ELR (cell line): Measurements from ENCODE around the gene CD160.
"Not testable (repeated sequence)": the region's sequence is repeated elsewhere in the genome, so short reads cannot be mapped to it uniquely, and the experiment has no call there.

Source experiments
- DNase-seq: peaks from one replicate; pipeline ENCODE4 v3.0.0-alpha.2; 2015; ENCODE audit warnings: low read depth

The CD160 gene

DNA sequence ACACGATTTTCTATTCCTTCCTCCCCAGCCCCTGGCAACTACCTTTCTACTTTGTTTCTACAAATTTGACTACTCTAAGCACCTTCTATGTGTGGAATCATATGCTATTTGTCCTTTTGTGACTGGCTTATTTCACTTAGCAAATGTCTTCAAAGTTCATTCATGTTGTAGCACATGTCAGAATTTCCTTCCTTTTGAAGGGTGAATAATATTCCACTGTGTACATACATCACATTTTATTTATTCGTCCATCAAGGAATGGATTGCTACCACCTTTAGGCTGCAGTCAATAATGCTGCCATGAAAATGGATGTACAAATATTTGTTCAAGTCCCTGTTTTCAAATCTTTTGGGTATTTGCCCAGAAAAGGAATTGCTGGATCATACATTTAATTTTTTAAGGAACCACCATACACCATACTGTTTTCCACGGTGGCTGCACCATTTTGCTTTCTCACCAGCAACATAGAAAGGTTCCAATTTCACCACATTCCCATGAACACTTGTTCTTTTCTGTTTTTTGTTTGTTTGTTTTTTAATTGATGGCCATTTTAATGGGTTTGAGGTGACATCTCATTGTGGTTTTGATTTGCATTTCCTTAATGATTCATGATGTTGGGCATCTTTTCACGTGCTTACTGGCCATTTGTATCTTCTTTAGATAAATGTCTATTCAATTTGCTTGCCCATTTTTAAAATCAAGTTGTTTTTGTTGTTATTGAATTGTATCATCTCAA, 8.8 kb upstream of the CD160 start:
- DNase-seq, result no peak

DNA sequence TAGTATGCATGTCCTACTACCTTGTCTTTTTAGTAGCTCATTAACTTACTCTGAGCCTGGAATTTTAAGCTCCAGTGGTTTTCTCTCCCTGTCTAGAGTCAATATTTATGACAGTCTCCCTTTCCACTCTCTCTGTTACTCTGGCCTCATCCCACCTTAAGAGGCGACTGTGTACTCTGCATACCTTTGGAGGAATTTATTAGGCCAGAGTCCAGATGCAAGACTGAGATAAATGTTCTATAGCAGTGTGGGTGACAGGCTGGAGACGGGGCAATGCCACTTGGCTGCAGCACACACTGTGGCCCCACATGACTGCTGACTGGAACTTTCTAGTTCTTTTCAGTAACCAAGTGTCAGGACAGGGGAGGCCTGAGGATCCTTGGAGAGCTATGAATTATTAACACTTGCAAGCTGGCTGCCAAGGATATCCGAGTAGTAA, 8.1 kb upstream of the CD160 start:
- no peak for DNase-seq

DNA sequence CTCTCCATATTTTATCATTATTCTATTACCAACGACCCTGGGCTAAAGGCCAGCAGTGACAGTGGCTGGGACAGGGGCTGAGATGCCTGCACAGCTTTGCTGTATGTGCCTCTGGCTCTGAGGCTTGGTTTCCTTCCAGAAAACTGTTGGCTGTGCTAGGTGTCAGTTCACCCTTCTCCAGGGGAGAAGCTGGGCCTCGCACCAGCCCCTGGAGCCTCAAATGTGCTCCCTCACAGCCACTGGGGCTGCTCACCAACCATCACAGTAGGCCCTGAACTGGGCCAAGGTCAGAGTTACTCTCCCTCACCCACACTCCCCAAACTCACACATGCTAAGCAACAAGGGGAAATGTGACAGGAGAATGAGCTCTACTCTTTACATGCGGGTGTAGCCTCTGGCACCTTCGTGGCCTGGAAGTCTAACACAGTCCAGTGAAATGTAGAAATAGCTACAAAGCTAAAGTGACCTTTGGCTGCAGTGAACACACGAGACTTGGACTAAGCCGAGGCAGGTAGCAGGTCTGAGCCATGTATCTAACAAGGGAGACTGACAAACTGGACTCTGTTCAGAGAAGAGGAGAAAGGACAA, 4.7 kb upstream of the CD160 start:
- no peak for DNase-seq

DNA sequence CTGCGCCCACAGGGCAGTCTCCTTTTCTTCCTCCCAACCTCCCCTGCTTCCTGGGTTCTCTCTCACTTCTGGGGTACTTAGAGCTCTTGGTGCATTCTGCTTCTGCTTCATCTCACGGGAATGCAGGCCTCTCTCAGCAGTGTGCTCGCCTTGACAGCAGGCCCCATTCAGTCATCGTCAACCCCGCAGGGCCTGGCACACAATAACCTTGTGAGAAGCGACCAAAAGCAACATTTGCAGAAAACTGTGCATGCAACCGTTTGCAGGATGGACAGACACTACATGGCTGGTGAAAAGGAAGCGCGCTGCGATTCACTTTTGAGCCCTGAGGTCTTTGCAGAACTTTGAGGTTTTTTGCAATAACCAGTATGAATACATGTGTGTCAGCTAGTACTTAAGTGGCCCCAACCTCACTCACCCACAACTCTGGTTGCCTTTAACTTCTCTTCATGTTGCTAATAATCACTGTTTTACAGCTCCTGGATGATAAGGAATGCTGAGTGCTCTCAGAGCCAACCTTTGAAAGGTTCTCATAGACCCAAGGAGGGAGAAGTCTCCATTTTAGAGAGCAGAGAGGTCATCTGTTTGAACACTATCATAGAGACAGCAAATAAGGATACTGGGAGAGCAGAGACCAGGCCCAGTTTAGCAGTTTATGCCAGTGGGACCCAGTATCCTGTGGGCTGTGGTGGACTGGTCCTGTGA, 2.5 kb upstream of the CD160 start:
- peak; percentile 55 for DNase-seq

DNA sequence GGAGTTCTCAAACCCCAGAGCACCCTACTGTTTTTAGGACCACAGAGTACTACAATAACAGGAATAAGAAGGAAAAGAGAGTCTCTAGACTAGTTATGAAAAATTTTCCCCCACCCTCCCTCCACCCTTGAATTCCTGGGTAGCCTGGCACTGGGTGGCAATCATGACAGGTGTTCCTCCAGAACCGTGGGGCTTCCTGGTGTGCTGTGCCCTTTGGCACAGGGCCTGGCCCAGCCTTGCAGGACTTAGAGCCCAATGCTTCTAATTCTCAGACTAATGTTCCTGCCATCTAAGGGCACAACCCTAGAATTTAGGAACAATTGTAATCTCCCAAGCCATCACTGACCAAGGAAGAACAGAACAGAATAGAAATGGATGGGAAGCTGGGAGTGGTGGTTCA, 1.5 kb upstream of the CD160 start:
- DNase-seq, result no peak

DNA sequence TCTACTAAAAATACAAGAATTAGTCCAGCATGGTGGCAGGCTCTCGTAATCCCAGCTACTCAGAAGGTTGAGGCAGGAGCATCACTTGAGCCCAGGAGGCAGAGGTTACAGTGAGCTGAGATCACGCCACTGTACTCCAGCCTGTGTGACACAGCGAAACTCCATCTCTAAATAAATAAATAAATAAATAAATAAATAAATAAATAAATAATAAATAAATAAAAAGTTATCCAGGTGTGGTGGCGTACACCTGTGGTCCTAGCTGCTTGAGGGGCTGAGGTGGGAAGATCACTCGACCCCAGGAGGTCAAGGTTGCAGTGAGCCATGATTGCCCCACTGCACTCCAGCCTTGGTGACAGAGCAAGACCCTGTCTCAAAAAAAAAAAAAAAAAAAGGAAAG, 834 bp upstream of the CD160 start:
- DNase-seq, result not testable (repeated sequence)

DNA sequence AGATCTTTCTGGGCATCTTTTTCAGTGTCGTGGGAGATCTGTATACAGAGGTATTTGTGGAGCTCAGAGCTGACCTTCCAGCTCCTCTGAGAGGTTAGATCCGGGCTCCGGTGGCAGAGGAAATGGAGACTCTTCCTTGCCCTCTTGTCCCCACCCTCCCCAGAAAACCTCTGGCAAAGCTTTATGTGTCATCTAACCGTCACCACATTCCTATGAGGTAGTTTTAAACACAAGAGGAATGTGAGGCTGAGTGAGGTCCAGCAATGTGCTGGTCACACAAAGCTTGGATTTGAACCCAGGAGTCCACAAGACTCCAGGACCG, 1.2 kb downstream of the CD160 start:
- DNase-seq, result peak; percentile 98

DNA sequence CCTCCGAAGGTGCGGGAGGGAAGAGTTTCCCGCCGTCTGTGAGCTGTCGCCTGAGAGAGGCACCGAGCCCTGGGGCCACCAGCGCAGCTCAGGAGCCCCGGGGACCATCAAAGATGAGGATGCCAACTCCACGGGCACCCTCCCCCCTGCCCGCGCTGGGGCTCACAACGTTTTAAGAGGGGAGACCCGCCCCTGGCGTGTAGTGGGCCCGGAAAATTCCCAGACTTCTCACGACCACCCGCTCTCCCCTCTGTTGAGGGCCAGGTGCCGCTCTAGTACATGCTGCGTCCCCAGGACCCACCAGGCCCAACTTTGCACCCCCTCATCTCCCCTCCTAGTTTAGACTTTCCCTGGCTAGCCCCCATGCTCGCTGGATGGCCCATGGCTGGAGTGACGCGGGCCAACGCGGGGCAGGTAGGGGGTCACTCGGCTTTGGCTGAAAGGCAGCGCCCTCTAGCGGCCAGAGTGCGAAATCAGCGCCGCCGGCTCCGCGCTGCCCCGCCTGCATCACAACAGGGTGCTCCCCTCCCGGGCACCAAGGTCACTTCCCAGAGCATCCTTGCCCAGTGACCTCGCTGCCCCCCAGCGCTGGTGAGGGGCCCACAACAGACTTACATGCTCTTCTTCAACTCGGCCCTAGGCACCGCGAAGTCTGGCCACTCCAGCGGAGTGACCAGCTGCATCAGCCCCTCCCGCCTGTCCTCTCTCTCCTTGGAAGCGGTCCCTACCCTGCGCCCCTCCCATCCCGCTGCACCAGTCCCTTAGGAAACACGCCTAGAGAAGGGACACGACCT, 1.8 kb downstream of the CD160 start:
- peak; percentile 88 for DNase-seq

DNA sequence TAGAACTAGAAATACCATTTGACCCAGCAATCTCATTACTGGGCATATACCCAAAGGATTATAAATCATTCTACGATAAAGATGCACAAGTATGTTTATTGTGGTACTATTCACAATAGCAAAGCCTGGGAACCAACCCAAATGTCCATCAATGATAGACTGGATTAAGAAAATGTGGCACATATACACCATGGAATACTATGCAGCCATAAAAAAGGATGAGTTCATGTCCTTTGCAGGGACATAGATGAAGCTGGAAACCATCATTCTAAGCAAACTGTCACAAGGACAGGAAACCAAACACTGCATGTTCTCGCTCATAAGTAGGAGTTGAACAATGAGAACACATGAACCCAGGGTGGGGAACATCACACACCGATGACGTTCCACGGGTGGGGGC, 6.9 kb downstream of the CD160 start:
- not testable (repeated sequence) for DNase-seq

DNA sequence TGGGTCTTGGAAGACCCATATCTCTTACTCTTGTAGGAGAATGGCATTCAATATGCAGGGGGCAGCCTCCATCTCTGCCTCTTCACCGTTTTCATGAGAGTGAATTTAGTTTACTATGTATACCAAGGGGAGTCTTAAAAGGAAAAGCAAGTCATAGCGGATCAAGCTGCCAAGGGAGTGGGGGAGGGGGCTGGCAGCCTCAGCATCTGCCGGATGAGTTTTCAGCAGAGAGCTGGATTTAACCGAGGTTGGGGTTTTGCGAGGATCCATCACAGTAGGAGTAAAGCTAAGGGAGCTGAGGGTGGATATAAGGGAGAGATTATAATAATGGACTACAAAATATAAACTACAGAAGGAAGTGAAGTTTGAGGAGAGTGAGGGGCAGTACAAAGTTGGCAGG, 9.9 kb downstream of the CD160 start:
- no peak for DNase-seq

DNA sequence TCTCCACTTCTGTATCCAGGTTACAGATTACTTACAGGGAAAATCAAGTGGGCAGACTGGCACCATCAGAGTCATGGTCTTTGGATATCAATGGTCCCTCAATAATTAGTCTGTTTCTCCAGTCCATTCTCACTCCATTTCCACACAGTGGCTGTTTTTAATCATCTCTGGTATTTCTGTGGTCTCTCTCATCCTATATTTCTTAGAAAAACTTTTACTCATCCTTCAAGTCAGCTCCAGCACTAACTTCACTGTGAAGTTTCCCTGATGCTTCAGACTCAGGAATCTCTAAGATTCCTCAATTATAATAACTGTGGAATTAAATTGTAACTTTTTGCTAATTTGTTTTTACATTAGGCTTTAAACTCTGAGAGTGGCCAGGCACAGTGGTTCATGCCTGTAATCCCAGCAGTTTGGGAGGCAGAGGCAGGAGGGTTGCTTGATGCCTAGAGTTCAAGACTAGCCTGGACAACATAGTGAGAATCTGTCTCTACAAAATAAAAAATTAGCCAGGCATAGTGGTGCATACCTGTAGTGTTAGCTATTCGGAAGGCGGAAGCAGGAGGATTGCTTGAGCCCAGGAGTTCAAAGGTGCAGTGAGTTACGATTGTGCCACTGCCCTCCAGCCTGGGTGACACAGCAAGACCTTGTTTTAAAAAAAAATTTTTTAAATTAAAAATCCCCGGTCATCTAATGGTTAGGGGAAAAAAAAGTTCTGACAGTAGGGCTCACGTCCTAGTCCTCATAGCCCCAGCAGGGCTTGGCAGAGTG, 10.6 kb downstream of the CD160 start:
- no peak for DNase-seq

DNA sequence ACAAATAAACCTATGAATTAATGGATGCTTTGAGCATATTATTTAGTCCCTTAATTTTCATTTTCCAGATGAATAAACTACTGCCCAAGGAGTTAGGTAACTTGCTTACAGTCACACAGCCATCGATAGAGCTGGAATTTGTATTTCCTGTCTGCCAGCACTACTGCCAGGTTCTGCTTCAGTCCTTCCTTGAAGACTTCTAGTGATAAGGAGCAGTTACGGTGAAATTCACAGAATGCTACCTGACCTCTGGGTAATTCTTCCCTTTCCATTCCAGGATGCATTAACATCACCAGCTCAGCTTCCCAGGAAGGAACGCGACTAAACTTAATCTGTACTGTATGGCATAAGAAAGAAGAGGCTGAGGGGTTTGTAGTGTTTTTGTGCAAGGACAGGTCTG, 11.2 kb downstream of the CD160 start:
- DNase-seq, result no peak

DNA sequence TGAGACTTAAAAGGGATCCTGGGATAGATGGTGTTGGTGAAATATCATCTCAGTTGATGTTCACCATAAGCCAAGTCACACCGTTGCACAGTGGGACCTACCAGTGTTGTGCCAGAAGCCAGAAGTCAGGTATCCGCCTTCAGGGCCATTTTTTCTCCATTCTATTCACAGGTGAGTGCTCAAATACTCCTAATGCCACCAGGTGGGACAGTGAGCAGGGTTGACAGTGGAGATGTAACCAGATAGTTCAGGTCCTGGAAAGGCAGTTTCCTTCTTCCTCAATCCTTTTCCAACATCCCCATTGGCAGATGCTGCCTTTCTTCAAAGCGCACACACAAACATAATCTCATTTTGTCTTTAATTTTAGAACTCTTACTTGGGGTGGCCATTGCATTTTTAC, 11.6 kb downstream of the CD160 start:
- no peak for DNase-seq

DNA sequence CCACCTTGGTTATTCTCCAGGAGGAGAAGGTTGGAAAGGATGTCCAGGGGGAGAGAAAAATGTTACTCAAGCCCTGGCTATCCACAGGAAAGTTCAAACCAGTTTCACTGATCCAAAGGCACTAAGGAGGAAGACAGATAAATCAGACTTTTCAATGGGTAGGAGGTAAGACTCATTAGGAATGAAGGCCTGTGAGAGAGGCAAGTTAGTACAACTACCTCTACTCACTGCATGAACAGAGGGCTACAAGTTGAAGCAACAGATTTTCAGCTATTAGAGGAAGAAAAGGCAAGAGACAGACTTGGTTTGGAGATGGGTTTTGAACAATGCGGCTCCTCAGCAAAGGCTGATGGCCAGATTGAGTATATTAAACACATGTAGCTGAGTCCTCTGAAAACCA, 16.9 kb downstream of the CD160 start:
- no peak for DNase-seq

DNA sequence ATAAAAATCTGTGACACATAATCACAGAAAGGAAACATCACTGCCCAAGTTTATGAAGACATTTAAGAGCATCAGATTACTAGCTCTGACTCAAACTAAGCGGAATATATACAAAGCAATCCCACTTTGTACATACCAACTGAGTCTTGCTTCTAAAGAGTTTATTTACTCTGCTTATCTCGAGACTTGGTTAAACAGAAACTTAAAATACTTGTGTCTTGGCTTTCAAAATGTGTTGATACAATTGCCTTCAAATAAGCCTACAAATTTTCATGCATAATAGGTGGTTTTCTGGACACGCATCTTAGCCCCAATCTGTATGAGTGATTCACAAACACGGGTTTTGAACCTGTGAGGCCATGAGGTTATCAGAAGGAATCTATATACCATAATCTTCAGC, 21.0 kb downstream of the CD160 start:
- peak; percentile 85 for DNase-seq

DNA sequence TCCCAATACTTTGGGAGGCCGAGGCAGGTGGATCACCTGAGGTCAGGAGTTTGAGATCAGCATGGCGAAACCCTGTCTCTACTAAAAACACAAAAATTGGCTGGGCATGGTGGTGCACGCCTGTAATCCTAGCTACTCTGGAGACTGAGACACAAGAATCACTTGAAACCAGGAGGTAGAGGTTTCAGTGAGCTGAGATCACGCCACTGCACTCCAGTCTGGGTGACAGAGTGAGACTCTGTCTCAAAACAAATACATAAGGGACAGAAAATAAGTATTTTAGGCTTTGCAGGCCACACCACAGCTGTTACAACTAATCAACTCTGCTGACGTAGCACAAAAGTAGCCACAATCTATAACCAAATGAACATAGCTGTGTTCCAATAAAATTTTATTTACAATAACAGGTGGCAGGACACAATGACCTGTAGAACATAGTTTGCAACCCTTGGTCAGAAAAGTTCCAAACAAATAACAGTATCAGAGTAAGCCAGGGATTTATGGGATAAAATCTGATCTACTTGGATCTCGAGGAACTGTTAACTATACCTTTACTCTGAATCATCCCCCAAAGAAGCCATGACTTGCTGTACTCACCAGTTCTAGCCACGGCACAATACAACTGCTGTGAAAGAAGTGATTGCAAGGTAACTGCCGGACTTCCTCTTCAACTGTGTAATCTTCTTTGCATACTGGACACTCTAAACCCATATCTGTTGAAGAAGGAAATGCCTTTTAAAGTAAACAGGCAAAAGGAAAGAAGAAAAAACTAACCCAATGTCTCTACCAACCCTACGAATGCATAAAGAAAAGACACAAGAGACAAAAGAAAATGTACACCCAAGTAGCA, 28.3 kb downstream of the CD160 start:
- no peak for DNase-seq

DNA sequence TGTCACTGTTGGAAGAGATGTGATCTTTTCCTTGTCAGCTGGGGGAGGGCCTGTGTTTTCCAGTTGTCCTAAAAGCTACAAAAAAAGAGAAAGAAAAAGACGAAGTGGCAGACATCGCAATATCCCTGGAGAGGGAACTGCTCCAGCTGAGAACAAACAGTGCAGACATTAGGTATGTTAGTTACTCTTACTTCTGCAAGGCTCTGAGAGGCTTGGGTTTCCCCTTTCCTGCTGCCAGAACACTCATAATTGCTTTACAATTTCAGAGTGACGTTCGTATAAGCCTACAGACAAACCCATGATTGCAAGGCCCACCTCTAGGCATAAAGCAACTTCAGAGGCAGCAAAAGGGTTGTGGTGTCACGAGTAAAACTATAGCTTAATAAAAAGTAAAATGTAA, 31.1 kb downstream of the CD160 start:
- no peak for DNase-seq

DNA sequence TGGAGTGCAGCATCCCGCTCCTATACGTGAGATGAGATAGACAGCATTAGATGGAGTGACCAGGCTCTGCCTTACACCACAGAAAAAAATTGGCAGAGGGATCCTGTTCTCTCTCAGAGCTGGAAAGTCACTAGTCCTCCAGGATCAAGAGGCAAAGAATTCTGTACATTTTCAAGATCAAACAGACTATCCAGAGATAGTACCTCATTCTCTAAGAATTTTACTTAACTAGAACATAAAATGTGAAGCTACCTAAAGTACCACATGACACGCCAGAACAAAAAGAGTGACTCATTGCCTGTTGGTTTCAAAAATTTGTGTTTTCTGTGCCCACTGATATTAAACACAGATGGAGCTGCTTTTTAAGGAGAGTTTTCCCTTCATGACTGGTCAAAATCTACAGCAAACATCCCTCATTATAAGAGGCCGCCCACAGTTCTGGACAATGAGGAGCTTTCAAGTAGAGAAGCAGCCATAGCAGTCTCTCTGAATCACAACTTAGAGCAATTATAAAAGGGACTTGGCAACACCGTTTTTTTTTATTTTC, 32.3 kb downstream of the CD160 start:
- DNase-seq, result peak; percentile 76

DNA sequence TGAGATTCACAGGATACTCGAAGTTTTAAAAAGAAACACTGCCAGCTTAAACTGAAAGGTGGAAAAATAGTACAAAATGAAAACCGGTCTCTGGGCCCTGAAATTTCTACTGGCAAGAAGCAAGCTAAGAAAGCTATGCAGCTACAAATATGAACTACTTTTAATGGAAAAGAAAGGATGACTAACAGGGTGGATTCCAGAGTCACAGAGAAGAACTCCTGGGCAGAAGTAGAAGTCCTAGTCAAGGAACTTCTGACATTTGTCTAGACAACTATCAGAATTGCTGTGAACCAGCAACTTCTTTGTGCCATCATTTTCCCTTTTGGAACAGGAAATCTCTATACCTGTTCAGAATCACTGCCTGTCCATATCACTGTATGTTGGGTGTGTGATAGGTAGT, 38.1 kb downstream of the CD160 start:
- no peak for DNase-seq

DNA sequence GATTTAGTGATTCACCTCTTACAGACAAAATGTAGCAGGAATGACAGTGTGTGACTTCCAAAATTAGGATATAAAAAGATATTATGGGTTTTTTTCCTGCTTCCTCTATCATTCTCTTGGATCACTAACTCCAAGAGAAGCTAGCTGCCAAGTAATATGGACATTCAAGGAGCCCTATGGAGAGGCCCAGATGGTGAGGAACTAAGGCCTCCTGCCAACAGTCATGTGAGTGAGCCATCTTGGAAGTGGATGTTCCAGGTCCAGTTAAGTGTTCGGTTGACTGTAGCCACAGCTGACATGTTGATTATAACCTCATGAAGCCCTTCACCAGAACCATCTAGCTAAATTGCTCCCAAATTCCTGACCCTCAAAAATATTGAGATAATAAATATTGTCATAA, 38.8 kb downstream of the CD160 start:
- DNase-seq, result no peak

DNA sequence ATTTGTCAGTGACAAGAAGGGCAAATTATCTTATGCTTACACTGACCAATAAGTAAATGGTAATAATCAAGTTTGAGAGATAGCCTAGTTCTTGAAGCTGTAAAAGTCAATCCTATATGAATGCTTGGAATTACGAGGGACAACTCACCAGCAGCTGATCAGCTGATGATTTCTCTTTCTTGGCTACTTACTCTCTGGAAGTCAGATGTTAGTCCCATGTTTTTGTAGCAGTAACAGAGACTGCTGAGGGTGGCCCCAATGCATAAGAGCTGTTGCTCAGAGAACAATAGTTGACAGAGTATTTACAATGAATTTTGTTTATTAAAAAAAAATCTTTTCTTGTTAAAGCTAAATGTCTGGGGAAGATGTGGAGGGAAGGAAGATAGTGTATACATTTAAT, 39.3 kb downstream of the CD160 start:
- DNase-seq, result no peak
